ENCODE measurements around the gene SH3BP5.

DNA sequence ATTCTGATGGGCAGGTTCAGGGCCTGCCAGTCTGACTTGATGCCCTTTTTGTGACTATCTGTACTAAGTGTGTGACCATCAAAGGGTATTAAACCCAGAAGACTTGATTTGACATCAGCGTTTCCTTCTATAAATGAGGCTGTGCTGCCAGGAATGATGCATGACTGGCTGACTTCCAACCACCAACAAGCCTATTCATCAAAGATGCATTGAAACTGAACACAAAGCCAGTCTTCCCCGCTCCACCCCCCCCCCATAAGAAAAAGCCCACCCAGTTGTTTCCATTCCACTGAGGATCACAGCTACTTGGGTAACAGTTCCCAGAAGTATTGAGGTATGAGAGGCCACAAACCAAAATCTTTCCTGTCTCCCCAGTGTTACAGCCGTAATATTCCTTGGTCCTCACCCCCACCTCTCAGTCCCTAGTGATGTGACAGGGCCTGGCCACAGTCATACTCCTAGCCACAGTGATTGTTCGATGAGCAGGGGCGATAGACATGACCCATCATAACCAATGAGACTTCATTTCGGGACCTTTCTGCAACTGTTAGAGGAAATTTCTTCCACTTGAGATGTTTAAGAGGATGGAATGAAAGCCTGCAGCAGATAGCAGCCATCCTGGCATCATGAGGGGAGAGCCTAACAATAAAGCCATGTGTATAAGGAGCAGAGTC is 22.6 kb downstream of the SH3BP5 start:
- TF ChIP-seq TAF1 (IDR thresholded peaks at IDR 0.05; ENCODE audit: low read depth), result no peak
- TF ChIP-seq, protein P1, sequence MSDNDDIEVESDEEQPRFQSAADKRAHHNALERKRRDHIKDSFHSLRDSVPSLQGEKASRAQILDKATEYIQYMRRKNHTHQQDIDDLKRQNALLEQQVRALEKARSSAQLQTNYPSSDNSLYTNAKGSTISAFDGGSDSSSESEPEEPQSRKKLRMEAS (IDR thresholded peaks at IDR 0.05), result no peak

Data from Ishikawa (cell line).